MM.1S (cell line): ENCODE results near the gene RUNX2.

ENCODE experiments used
- CTCF ChIP-seq: fragments of 300-600 bp; sonication (generic); IDR thresholded peaks from 2 replicates; pipeline ENCODE4 v1.5.1; 2016; ENCODE audit warnings: antibody characterized with exemption, low read length, mixed read lengths
- EZH2 ChIP-seq: fragments of 300-600 bp; sonication (generic); optimal IDR thresholded peaks from 2 replicates; pipeline ENCODE3; 2017; ENCODE audit warnings: low read depth, mild to moderate bottlenecking, antibody characterized with exemption, low read length, mixed read lengths

GRCh38 chr6:45614488-45615285 is 286.6 kb downstream of the RUNX2 start:
- no peak for TF ChIP-seq CTCF
- no peak for TF ChIP-seq EZH2
